NK-92 (cell line): ENCODE results near the gene BMPR1A.
"Not testable (repeated sequence)": the region's sequence is repeated elsewhere in the genome, so short reads cannot be mapped to it uniquely, and the experiment has no call there.

ENCODE experiments used
- DNase-seq: peaks from one replicate; lab custom pipeline; 2025; ENCODE audit not compliant: unreplicated experiment; lab: John Stamatoyannopoulos, UW

BMPR1A gene

GRCh38 chr10:86964061-86964846 is 207.8 kb downstream of the BMPR1A start:
- DNase-seq: no peak

- no peak for DNase-seq
Observed at GRCh38 chr10:86964847-86965190, 208.4 kb downstream of the BMPR1A start.

GRCh38 chr10:86965986-86966654 is 209.7 kb downstream of the BMPR1A start:
- DNase-seq: no peak

GRCh38 chr10:86967481-86967941 is 211.1 kb downstream of the BMPR1A start:
- no peak for DNase-seq

GRCh38 chr10:86968271-86968993 is 212.0 kb downstream of the BMPR1A start, which contains the start of gene ADIRF:
Gene ADIRF, plus strand, starts transcription at chr10:86968482. Its CDS starts 63 bp downstream, at chr10:86968545.
- DNase-seq: no peak

GRCh38 chr10:86968994-86969355 is 212.6 kb downstream of the BMPR1A start:
- no peak for DNase-seq

GRCh38 chr10:86969421-86970041 is 213.1 kb downstream of the BMPR1A start:
- DNase-seq: no peak

- DNase-seq: no peak
Observed at GRCh38 chr10:86970162-86970981, 214.0 kb downstream of the BMPR1A start.

- no peak for DNase-seq
Observed at GRCh38 chr10:86970982-86971231, 214.5 kb downstream of the BMPR1A start.

GRCh38 chr10:86971232-86971991 is 215.0 kb downstream of the BMPR1A start:
- DNase-seq: no peak

GRCh38 chr10:86972613-86973380 is 216.4 kb downstream of the BMPR1A start:
- no peak for DNase-seq

GRCh38 chr10:86974484-86974883 is 218.1 kb downstream of the BMPR1A start:
- no peak for DNase-seq

GRCh38 chr10:86976362-86977056 is 220.1 kb downstream of the BMPR1A start:
- DNase-seq: no peak

- DNase-seq: not testable (repeated sequence)
Observed at GRCh38 chr10:86978457-86978856, 222.0 kb downstream of the BMPR1A start.

- no peak for DNase-seq
Observed at GRCh38 chr10:86979296-86979818, 222.9 kb downstream of the BMPR1A start.

GRCh38 chr10:86979977-86980448 is 223.6 kb downstream of the BMPR1A start:
- DNase-seq: no peak

GRCh38 chr10:86981020-86981419 is 224.6 kb downstream of the BMPR1A start:
- DNase-seq: not testable (repeated sequence)

GRCh38 chr10:86981716-86982115 is 225.3 kb downstream of the BMPR1A start:
- no peak for DNase-seq
